CD4-positive, alpha-beta T cell treated with Interleukin-15 for 4 hours (primary cell): ENCODE results near the gene SLC30A4.
"Not testable (repeated sequence)": the region's sequence is repeated elsewhere in the genome, so short reads cannot be mapped to it uniquely, and the experiment has no call there.

Experiments used
- DNase-seq: peaks from one replicate; pipeline ENCODE4 v3.0.0-alpha.2; 2020; ENCODE audit warnings: low spot score

SLC30A4 gene

GRCh38 chr15:45507143-45507542 lies 15.4 kb downstream of the SLC30A4 start:
- DNase-seq = not testable (repeated sequence)

- no peak for DNase-seq
Measured at GRCh38 chr15:45499426-45499825, 23.1 kb downstream of the SLC30A4 start.

- DNase-seq = no peak
Measured at GRCh38 chr15:45498701-45499100, 23.9 kb downstream of the SLC30A4 start.

GRCh38 chr15:45497261-45497660 lies 25.3 kb downstream of the SLC30A4 start:
- DNase-seq = no peak

GRCh38 chr15:45496658-45497057 lies 25.9 kb downstream of the SLC30A4 start:
- DNase-seq = no peak

GRCh38 chr15:45495588-45495987 lies 27.0 kb downstream of the SLC30A4 start:
- DNase-seq = no peak

- DNase-seq = no peak
Measured at GRCh38 chr15:45489690-45490238, 32.8 kb downstream of the SLC30A4 start.

- no peak for DNase-seq
Measured at GRCh38 chr15:45486317-45486716, 36.2 kb downstream of the SLC30A4 start.

- DNase-seq = no peak
Measured at GRCh38 chr15:45481135-45481534, 41.4 kb downstream of the SLC30A4 start.

GRCh38 chr15:45476410-45476809 lies 46.1 kb downstream of the SLC30A4 start:
- no peak for DNase-seq

- DNase-seq = no peak
Measured at GRCh38 chr15:45474799-45475198, 47.8 kb downstream of the SLC30A4 start.

GRCh38 chr15:45473068-45473467 lies 49.5 kb downstream of the SLC30A4 start:
- DNase-seq = no peak

GRCh38 chr15:45471151-45471550 lies 51.4 kb downstream of the SLC30A4 start:
- DNase-seq = no peak

GRCh38 chr15:45469441-45469840 lies 53.1 kb downstream of the SLC30A4 start:
- DNase-seq = no peak

GRCh38 chr15:45469027-45469426 lies 53.5 kb downstream of the SLC30A4 start:
- DNase-seq = no peak

- DNase-seq = no peak
Measured at GRCh38 chr15:45468294-45468693, 54.3 kb downstream of the SLC30A4 start.

- peak; percentile 82 for DNase-seq
Measured at GRCh38 chr15:45458746-45459403, 63.7 kb downstream of the SLC30A4 start.

- peak; percentile 88 for DNase-seq
Measured at GRCh38 chr15:45457641-45458539, 64.7 kb downstream of the SLC30A4 start.

GRCh38 chr15:45457220-45457619 lies 65.3 kb downstream of the SLC30A4 start:
- no peak for DNase-seq

- DNase-seq = peak; percentile 83
Measured at GRCh38 chr15:45456212-45457106, 66.1 kb downstream of the SLC30A4 start.

GRCh38 chr15:45454814-45455213 lies 67.7 kb downstream of the SLC30A4 start:
- DNase-seq = peak; percentile 72

GRCh38 chr15:45451265-45451664 lies 71.3 kb downstream of the SLC30A4 start:
- no peak for DNase-seq
